GM19193 (cell line): ENCODE data around the gene TRIM71.

Experiments
- POLR2A ChIP-seq: IDR thresholded peaks from 4 replicates; pipeline ENCODE4 v1.6.1; 2011; ENCODE audit not compliant: insufficient read depth, insufficient read length; ENCODE audit errors: extremely low read depth

TRIM71 gene

DNA sequence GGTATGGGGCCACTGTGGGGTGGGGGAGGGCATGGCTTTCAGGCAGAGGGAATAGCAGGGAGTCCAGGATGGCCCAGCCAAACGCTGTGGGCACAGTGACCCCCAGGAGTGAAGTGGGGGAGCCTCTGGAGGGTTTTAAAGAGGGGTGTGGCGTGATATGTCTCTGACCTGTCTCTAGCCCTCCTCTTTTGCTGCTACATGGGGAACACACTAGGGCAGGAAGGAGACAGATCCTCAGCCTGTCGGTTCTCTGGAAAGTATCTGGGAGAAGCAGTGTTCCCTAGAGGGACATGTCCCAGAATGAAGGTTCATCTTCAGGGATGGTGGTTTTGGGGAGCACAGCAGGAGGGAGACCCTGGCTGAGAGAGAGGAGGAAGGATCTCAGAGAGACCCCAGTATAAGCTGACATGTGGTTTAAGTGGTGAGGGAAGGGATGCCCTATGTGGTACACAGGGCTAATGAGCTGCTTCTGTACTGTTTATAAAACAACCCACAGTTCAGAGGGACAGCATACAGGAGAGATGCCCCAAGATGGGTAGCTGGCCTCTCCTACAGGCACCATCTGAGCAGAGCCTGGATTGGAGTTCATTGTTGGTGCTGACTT, 37.7 kb downstream of the TRIM71 start:
- TF ChIP-seq POLR2A = no peak

GRCh38 chr3:32856355-32856889, 38.6 kb downstream of the TRIM71 start:
- no peak for TF ChIP-seq POLR2A

GRCh38 chr3:32856901-32857507, 39.2 kb downstream of the TRIM71 start:
- TF ChIP-seq POLR2A = no peak

DNA sequence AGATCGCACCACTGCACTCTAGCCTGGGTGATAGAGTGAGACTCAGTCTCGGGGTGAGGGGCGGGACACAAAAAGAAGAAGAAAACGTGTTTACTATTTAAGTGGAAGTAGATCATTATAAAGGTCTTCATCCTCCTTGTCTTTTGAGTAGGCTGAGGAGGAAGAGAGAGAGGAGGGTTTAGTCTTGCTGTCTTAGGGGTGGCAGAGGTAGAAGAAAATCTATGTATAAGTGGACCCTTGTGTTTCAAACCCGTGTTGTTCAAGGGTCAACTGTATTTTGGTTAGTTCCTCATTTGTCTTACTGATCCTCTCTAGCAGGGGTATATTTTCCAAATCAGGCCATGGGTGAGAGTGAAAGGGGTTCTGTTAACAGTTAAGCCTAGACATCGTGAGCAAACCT, 40.1 kb downstream of the TRIM71 start:
- no peak for TF ChIP-seq POLR2A

DNA sequence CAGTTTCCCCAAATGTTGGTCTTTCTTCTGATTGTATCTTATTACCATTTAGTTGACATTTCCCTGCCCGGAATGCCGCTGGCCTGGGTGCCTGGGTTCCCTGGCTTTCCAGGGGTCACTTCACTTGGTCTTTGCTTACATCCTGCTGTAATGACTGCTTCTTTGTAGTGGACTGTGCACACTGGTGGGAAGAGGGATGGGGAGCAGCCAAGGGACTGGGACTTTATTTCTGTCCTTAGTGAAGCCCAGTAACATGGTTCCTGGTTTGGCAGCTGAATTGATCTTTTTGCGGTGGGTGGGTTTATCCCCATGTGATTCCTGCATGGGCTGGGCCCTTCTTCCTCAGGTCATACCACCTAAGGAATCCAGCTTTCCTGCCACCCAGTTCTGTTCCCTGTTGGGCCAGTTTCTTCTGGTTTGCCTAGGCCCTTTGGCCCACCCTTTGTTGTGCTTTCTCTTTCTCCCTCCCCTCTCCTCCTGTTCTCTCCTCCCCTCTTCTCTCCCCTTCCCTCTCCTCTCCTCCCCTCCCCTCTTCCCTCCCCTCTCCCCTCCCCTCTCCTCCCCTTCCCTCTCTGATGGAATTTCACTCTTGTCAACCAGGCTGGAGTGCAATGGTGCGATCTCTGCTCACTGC, 41.9 kb downstream of the TRIM71 start:
- TF ChIP-seq POLR2A = no peak

DNA sequence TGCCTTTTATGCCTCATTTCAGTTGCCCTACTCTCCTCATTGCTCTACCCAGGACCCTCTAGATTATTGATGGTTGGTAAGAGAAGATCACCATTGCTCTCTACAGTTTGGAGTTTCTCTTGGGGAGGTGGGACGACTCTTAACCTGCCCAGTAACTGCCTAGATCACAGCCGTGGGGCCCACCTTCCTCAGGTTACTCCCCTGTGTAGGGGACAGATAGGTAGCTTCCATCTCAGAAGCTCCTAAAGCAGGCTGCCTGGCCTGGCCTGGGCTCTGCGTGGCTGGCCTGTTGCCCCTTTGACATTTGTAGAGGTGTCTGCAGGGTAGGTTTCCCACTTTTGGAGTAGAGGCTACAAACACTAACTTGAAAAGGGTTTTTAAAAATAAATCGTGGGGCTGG, 42.7 kb downstream of the TRIM71 start:
- TF ChIP-seq POLR2A = no peak

- no peak for TF ChIP-seq POLR2A
These were observed 43.9 kb downstream of the TRIM71 start for GRCh38 chr3:32861681-32862080.

DNA sequence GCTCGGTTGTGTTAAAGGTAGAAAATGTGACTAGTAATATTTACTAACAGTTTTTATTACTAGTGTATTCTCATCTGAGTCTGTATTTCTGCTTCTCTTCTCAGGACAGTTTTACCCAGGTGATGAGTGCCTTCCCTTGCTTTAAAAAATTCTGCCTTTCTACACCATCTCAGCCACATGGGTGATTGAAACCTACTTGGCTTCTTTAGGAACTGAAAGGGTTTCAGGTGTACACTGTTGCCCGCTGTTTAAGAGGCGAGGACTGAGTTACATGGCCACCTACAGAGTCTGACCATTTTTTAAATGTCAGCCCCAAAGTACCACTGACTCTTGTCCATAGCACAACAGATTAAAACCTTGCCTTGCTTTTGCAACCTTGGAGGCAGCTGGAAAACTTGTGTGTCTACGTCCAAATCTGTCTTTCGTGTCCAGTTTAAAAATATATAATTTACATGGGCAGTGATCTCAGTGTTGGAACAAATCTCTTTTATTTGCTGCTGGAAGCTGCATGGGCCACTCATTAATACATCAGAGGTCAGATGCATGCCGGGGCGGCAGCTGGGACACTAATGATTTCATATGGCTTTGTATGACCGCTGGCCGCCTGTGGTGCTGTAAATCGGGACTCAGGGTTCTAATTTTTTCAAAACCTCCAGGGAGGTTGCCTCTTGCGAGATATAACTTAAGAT, 44.6 kb downstream of the TRIM71 start:
- no peak for TF ChIP-seq POLR2A

DNA sequence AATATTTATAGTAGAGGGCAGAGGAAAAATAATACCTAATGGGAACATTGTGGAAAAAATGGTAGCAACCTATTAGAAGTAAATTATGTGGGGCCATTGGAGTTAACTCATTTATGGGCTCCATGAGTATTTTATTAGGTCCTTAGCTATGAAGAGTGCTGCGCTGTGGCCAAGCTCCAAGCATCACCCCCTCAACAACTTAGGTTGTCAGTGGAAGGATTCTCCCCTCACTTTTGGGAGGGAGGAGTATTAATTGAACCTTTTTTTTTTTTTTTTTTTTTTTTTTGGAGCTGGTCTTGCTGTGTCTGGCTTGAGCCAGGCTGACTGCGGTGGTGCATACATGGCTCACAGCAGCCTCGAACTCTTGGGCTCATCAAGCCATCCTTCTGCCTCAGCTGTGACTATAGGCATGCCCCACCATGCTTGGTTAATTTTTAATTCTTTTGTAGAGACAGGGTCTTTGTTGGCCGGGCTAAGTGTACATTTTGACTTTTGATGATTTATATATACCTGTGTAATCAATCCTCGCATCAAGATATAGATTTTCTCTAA, 45.2 kb downstream of the TRIM71 start:
- TF ChIP-seq POLR2A = no peak

- TF ChIP-seq POLR2A = no peak
These were observed 47.6 kb downstream of the TRIM71 start for GRCh38 chr3:32865383-32865782.

GRCh38 chr3:32866533-32866932, 48.7 kb downstream of the TRIM71 start:
- no peak for TF ChIP-seq POLR2A

DNA sequence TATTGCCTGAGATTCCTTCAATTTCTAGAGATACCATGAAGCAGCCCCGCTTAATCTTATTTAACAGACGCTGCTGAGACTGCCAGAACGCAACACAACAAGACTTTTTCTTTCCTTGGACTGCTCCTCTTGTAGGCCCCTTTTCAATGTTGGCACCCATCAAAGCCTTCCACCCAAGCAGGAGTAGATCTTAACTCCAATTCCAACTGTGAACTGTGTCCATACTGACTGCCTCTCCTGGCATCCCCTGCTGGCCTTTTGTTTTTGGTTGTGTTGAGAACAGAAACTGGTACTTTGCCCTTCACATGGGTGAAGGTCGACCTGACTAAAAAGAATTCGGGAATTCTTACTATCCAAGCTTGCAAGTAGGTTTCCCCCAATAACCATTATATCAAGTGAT, 50.2 kb downstream of the TRIM71 start:
- TF ChIP-seq POLR2A = no peak

- TF ChIP-seq POLR2A = no peak
These were observed 51.1 kb downstream of the TRIM71 start for GRCh38 chr3:32868719-32869512.

GRCh38 chr3:32869513-32870047, 51.8 kb downstream of the TRIM71 start:
- no peak for TF ChIP-seq POLR2A
